HepG2 (cell line): ENCODE data around the gene DCLK1. TPM values are rescaled to one million over a fixed set of nuclear protein-coding genes. Genes with fewer than 3 reads are reported as not detected.

Experiments
- ATAC-seq: fragments of 200-7000 bp; cut with Tn5 transposase; 3 replicates; pipeline ENCODE4 v1.9.1; 2020; ENCODE audit warnings: mild to moderate bottlenecking, moderate library complexity
- BruUV-seq: library from RNA; stranded (reverse); fragments of 400-500 nt; replicated peaks from 2 replicates; lab custom pipeline; 2021; lab: Mats Ljungman, UMichigan
- CTCF ChIA-PET: fragments of 300-600 bp; formaldehyde crosslinking; extraction: SDS; loops from one replicate; lab custom pipeline; 2021; ENCODE audit warnings: low total read pairs, inconsistent platforms, low intra/inter-chr PET ratio; lab: Yijun Ruan, JAX
- POLR2A ChIA-PET: fragments of 350-600 bp; sonication (Branson Sonifier 250); formaldehyde crosslinking; loops from one replicate; lab custom pipeline; 2020; ENCODE audit warnings: antibody characterized with exemption, inconsistent platforms; lab: Yijun Ruan, JAX
- DNase-seq: peaks from one replicate; pipeline ENCODE4 v3.0.0-alpha.2; 2015; ENCODE audit warnings: low spot score
- FAIRE-seq: peaks from 3 replicates; lab custom pipeline; 2011; peaks lifted over from hg19 to GRCh38; lab: Jason Lieb, UNC
- H2AFZ ChIP-seq: one replicate; pipeline ENCODE4 v1.6.1; 2011; ENCODE audit warnings: low read length, inconsistent platforms
- H3K27ac ChIP-seq: fragments of 300-600 bp; 3 replicates; pipeline ENCODE4 v1.8.0; 2011; ENCODE audit warnings: mixed run types, mild to moderate bottlenecking, mixed read lengths, low read length, inconsistent platforms; ENCODE audit not compliant: insufficient read depth; ENCODE audit errors: extremely low read length
- H3K27me3 ChIP-seq, 2 experiments: fragments of 200-600 bp in 1 of 2; 2 replicates in 1 of 2; 3 replicates in 1 of 2; pipeline versions ENCODE4 v1.6.0 to v1.8.0; 2011; ENCODE audit warnings: low read length in 2 of 2, mild to moderate bottlenecking in 2 of 2, moderate library complexity in 2 of 2, inconsistent platforms in 1 of 2; ENCODE audit not compliant: insufficient read depth in 2 of 2, control insufficient read depth in 1 of 2
- H3K36me3 ChIP-seq, 2 experiments: fragments of 200-600 bp in 1 of 2; replicated peaks in 1 of 2; 2 replicates in 1 of 2; 3 replicates in 1 of 2; pipeline versions ENCODE4 v1.5.1 to v1.8.0; 2011; ENCODE audit warnings: low read length in 2 of 2, inconsistent platforms in 1 of 2; ENCODE audit not compliant: insufficient read depth in 2 of 2, control insufficient read depth in 1 of 2
- H3K4me1 ChIP-seq: 2 replicates; pipeline ENCODE4 v1.5.1; 2012; ENCODE audit warnings: low read length, inconsistent platforms; ENCODE audit not compliant: insufficient read depth
- H3K4me2 ChIP-seq: 2 replicates; pipeline ENCODE4 v1.6.0; 2011; ENCODE audit warnings: low read depth, low read length, inconsistent platforms
- H3K4me3 ChIP-seq, 3 experiments: fragments of 200-600 bp in 1 of 3; sonication (generic), shearing (Covaris generic) in 1 of 3; replicated peaks in 1 of 3; 2 replicates each; pipeline ENCODE4 v1.5.1; 2011 to 2016; ENCODE audit warnings: low read length in 3 of 3, inconsistent platforms in 2 of 3, low read depth in 2 of 3, mild to moderate bottlenecking in 2 of 3, control low read depth in 1 of 3, mixed read lengths in 1 of 3; ENCODE audit not compliant: insufficient read depth in 1 of 3
- H3K79me2 ChIP-seq: one replicate; pipeline ENCODE4 v1.6.1; 2011; ENCODE audit warnings: low read length, inconsistent platforms; ENCODE audit not compliant: insufficient read depth
- H3K9ac ChIP-seq: 2 replicates; pipeline ENCODE4 v1.6.0; 2011; ENCODE audit warnings: mild to moderate bottlenecking, low read depth, low read length, inconsistent platforms; ENCODE audit not compliant: insufficient read depth
- H3K9me3 ChIP-seq: 2 replicates; pipeline ENCODE4 v1.5.1; 2012; ENCODE audit warnings: mild to moderate bottlenecking, low read length
- H4K20me1 ChIP-seq: 2 replicates; pipeline ENCODE4 v1.6.0; 2011; ENCODE audit warnings: inconsistent platforms, mild to moderate bottlenecking, low read length, moderate library complexity; ENCODE audit not compliant: insufficient read depth
- ETV6 ChIP-seq: sonication (generic); formaldehyde crosslinking; conservative IDR thresholded peaks from 2 replicates; pipeline ENCODE4 v1.4.0; 2020; ENCODE audit warnings: missing genetic modification reagents
- GLMP ChIP-seq: sonication (generic); formaldehyde crosslinking; IDR thresholded peaks from 2 replicates; pipeline ENCODE4 v1.9.0; 2021; ENCODE audit warnings: missing genetic modification reagents, mild to moderate bottlenecking, borderline replicate concordance
- HES4 ChIP-seq: sonication (generic); formaldehyde crosslinking; IDR thresholded peaks from 2 replicates; pipeline ENCODE4 v1.9.0; 2021; ENCODE audit warnings: mild to moderate bottlenecking, missing genetic modification reagents, borderline replicate concordance
- HINFP ChIP-seq: sonication (generic); formaldehyde crosslinking; IDR thresholded peaks from 2 replicates; pipeline ENCODE4 v1.4.0; 2020; ENCODE audit warnings: low read depth, mild to moderate bottlenecking, missing genetic modification reagents
- MAF1 ChIP-seq: sonication (generic); formaldehyde crosslinking; IDR thresholded peaks from 2 replicates; pipeline ENCODE4 v1.5.0; 2020; ENCODE audit warnings: missing genetic modification reagents, borderline replicate concordance
- MEIS1 ChIP-seq: sonication (generic); formaldehyde crosslinking; IDR thresholded peaks from 2 replicates; pipeline ENCODE4 v1.9.0; 2021; ENCODE audit warnings: mild to moderate bottlenecking, missing genetic modification reagents, moderate library complexity, borderline replicate concordance
- MIXL1 ChIP-seq: IDR thresholded peaks from 2 replicates; pipeline ENCODE4 v1.6.1; 2016
- POGZ ChIP-seq: sonication (generic); formaldehyde crosslinking; IDR thresholded peaks from 2 replicates; pipeline ENCODE4 v1.4.0; 2020; ENCODE audit warnings: mild to moderate bottlenecking, missing genetic modification reagents
- RBAK ChIP-seq: sonication (generic); formaldehyde crosslinking; IDR thresholded peaks from 2 replicates; pipeline ENCODE4 v1.5.1; 2020; ENCODE audit warnings: mild to moderate bottlenecking, missing genetic modification reagents
- ZMYM4 ChIP-seq: sonication (generic); formaldehyde crosslinking; IDR thresholded peaks from 2 replicates; pipeline ENCODE4 v1.8.1; 2023; ENCODE audit warnings: mild to moderate bottlenecking, missing genetic modification reagents
- ZNF17 ChIP-seq: sonication (generic); formaldehyde crosslinking; IDR thresholded peaks from 2 replicates; pipeline ENCODE4 v1.5.0; 2020; ENCODE audit warnings: mild to moderate bottlenecking, missing genetic modification reagents
- ZNF354B ChIP-seq: sonication (generic); formaldehyde crosslinking; IDR thresholded peaks from 2 replicates; pipeline ENCODE4 v1.8.0; 2022; ENCODE audit warnings: mild to moderate bottlenecking, missing genetic modification reagents
- ZNF510 ChIP-seq: sonication (generic); formaldehyde crosslinking; IDR thresholded peaks from 2 replicates; pipeline ENCODE4 v1.4.0; 2020; ENCODE audit warnings: low read depth, mild to moderate bottlenecking, missing genetic modification reagents
- ZNF607 ChIP-seq: sonication (generic); formaldehyde crosslinking; IDR thresholded peaks from 2 replicates; pipeline ENCODE4 v1.5.1; 2020; ENCODE audit warnings: missing genetic modification reagents, mild to moderate bottlenecking, borderline replicate concordance
- ZNF747 ChIP-seq: sonication (generic); formaldehyde crosslinking; IDR thresholded peaks from 2 replicates; pipeline ENCODE4 v1.8.1; 2023; ENCODE audit warnings: missing genetic modification reagents, mild to moderate bottlenecking, borderline replicate concordance
- ZNF768 ChIP-seq: sonication (generic); formaldehyde crosslinking; IDR thresholded peaks from 2 replicates; pipeline ENCODE4 v1.4.0; 2020; ENCODE audit warnings: missing genetic modification reagents
- ZSCAN9 ChIP-seq: IDR thresholded peaks from 2 replicates; pipeline ENCODE4 v1.6.1; 2016; ENCODE audit warnings: borderline replicate concordance
- WGBS: methylation state at CpG from one replicate; pipeline ENCODE4 v1.1.6; 2017; ENCODE audit warnings: low lambda C conversion rate; 5-methylcytosine and 5-hydroxymethylcytosine counted together
- in situ Hi-C: cut with HindIII; loops from 2 replicates; pipeline ENCODE4 v1.10.0; 2017; ENCODE audit warnings: low pct_unique_long_range_greater_than_20kb; ENCODE audit not compliant: extremely low pct_ligation_motif_present
- intact Hi-C: fragments of 100-400 bp; cut with micrococcal nuclease; formaldehyde crosslinking; loops from one replicate; pipeline ENCODE4 v1.10.0; 2022; ENCODE audit not compliant: unreplicated experiment
- polyA plus RNA-seq, 8 experiments: library from polyadenylated mRNA; depleted of rRNA in 3 of 8; stranded (reverse) in 7 of 8; unstranded in 1 of 8; fragments of >200 nt; fragmentation: Illumina TruSeq in 4 of 8; extraction: Trizol in 4 of 8; gene quantifications; 2 replicates each; pipeline versions ENCODE4 v1.2.1 to v1.2.3, GENCODE V29; 2011 to 2016; ENCODE audit warnings: low read depth in 4 of 8, missing spikeins in 1 of 8, mixed read lengths in 1 of 8; ENCODE audit not compliant: insufficient read depth in 1 of 8
- total RNA-seq, 5 experiments: library from RNA; depleted of rRNA; stranded (reverse); fragments of >200 nt; fragmentation: Illumina TruSeq; extraction: Trizol; gene quantifications; 2 replicates each; pipeline ENCODE4 v1.2.3, GENCODE V29; 2016; ENCODE audit warnings: low read depth in 1 of 5
- TF ChIP-seq, protein P1 (sequence below): sonication (generic); formaldehyde crosslinking; IDR thresholded peaks from 2 replicates; pipeline ENCODE4 v1.5.0; 2020; ENCODE audit warnings: missing genetic modification reagents

The DCLK1 gene
- total and polyA plus RNA-seq, 2 of the 13 experiments (the other 11 are each of a cell fraction or from before 2014, with no cell fraction given) = not detected

GRCh38 chr13:36107521-36107920 is 23.7 kb downstream of the DCLK1 start:
- no peak overlapping the region for H2AFZ ChIP-seq
- no peak overlapping the region for H3K27ac ChIP-seq
- H3K36me3 ChIP-seq = no peaks in the 10 kb centered on the region
- no peak overlapping the region for H3K9ac ChIP-seq
- ATAC-seq (no peak), FAIRE-seq (no peak), DNase-seq (no peak)
- no peak overlapping the region for H3K4me2 ChIP-seq
- H3K9me3 ChIP-seq = no peaks in the 10 kb centered on the region
- ChIA-PET CTCF (no interaction called here), POLR2A (no interaction called here)
- intact Hi-C loops (no loop called here), in situ Hi-C loops (no loop called here)
- H3K79me2 ChIP-seq = no peaks in the 10 kb centered on the region
- no peaks in the 10 kb centered on the region for H4K20me1 ChIP-seq
- no peaks in the 10 kb centered on the region for H3K4me1 ChIP-seq
- TF ChIP-seq, protein P1, sequence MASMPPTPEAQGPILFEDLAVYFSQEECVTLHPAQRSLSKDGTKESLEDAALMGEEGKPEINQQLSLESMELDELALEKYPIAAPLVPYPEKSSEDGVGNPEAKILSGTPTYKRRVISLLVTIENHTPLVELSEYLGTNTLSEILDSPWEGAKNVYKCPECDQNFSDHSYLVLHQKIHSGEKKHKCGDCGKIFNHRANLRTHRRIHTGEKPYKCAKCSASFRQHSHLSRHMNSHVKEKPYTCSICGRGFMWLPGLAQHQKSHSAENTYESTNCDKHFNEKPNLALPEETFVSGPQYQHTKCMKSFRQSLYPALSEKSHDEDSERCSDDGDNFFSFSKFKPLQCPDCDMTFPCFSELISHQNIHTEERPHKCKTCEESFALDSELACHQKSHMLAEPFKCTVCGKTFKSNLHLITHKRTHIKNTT = no peak
- no peak for TF ChIP-seq ETV6
- no peak for TF ChIP-seq ZNF510 (CRISPR knock-in tag)
- TF ChIP-seq ZNF747 (CRISPR knock-in tag) = no peak
- TF ChIP-seq ZSCAN9 (CRISPR knock-in tag) = no peak
- no peak overlapping the region for H3K4me3 ChIP-seq
- H3K27me3 ChIP-seq = no peaks in the 10 kb centered on the region
- BruUV-seq = no TSS peak
- WGBS = 0% methylated on average over 1 of the region's 1 CpG

- intact Hi-C loops (no loop called here), in situ Hi-C loops (no loop called here)
- DNase-seq = no peak
- H3K79me2 ChIP-seq = no peaks in the 10 kb centered on the region
- no peaks in the 10 kb centered on the region for H4K20me1 ChIP-seq
- H3K4me1 ChIP-seq = no peaks in the 10 kb centered on the region
- no peak overlapping the region for H3K27ac ChIP-seq
- WGBS = 2% methylated on average over 3 of the region's 3 CpGs
- no peak overlapping the region for H2AFZ ChIP-seq
- H3K9ac ChIP-seq = no peak overlapping the region
- CTCF ChIA-PET = no interaction called here
- BruUV-seq = no TSS peak
- no peaks in the 10 kb centered on the region for H3K27me3 ChIP-seq
- POLR2A ChIA-PET = no interaction called here
- no peaks in the 10 kb centered on the region for H3K36me3 ChIP-seq
- ATAC-seq = no peak
- H3K9me3 ChIP-seq = no peaks in the 10 kb centered on the region
- FAIRE-seq = no peak
- H3K4me2 ChIP-seq = no peak overlapping the region
- no peak overlapping the region for H3K4me3 ChIP-seq
- TF ChIP-seq MAF1 = no peak
- no peak for TF ChIP-seq HES4
- no peak for TF ChIP-seq POGZ
- TF ChIP-seq HINFP (CRISPR knock-in tag) = no peak
- TF ChIP-seq ZMYM4 (CRISPR knock-in tag) = no peak
- no peak for TF ChIP-seq RBAK
- TF ChIP-seq MEIS1 (CRISPR knock-in tag) = no peak
- TF ChIP-seq ZNF607 (CRISPR knock-in tag) = no peak
- TF ChIP-seq ZNF17 (CRISPR knock-in tag) = no peak
- no peak for TF ChIP-seq MIXL1 (CRISPR knock-in tag)
- no peak for TF ChIP-seq ZNF768 (CRISPR knock-in tag)
- TF ChIP-seq ZNF354B (CRISPR knock-in tag) = no peak
- TF ChIP-seq GLMP (CRISPR knock-in tag) = no peak
Observed at GRCh38 chr13:36105726-36106125, 25.5 kb downstream of the DCLK1 start.
